ENCODE results near the gene CCT6A. TPM values are rescaled to one million over a fixed set of nuclear protein-coding genes. Genes with fewer than 3 reads are reported as not detected.
A peak's percentile ranks its signal among the peaks of the same experiment; 100 is the strongest.
"Not testable (repeated sequence)": the region's sequence is repeated elsewhere in the genome, so short reads cannot be mapped to it uniquely, and the experiment has no call there.

CCT6A gene
- total and polyA plus RNA-seq, 5 donors from 2014 or later: 42.0 to 96.2 (median 89.2) TPM

GRCh38 chr7:56026538-56026937 is 25.0 kb upstream of the CCT6A start:
- no peaks in the 10 kb centered on the region for H3K9me3 ChIP-seq (ENCODE audit: control insufficient read depth in 2 of 2, low read length in 2 of 2)
- H3K36me3 ChIP-seq (ENCODE audit: control insufficient read depth, insufficient read depth, low read length): no peaks in the 10 kb centered on the region
- Mint-ChIP-seq H3K9me3 (no peaks in the 10 kb centered on the region), H3K4me1 (peaks cover 0 to 4% (median 0%) of the 10 kb centered on the region in 4 donors), H3K36me3 (peaks cover 4% of the 10 kb centered on the region), H3K4me3 (no peak overlapping the region), H3K27me3 (no peaks in the 10 kb centered on the region), H3K27ac (peak overlapping the region in 1 of 3 donors; percentile 20)
- no peak for ATAC-seq (ENCODE audit: low read depth in 2 of 2)
- no peak overlapping the region for H3K27ac ChIP-seq (ENCODE audit: insufficient read depth, low read length, poor library complexity, severe bottlenecking)
- H3K27me3 ChIP-seq (ENCODE audit: control insufficient read depth, insufficient read depth, low read length): no peaks in the 10 kb centered on the region
- no peak overlapping the region for H3K4me3 ChIP-seq (ENCODE audit: low read depth, low read length)
- DNase-seq: no peak
- no peaks in the 10 kb centered on the region for H3K4me1 ChIP-seq (ENCODE audit: control insufficient read depth, insufficient read depth, low read length, poor library complexity, severe bottlenecking)

- ATAC-seq (ENCODE audit: low read depth in 2 of 2) (no peak), DNase-seq (no peak)
- peak overlapping the region in 1 of 3 donors; percentile 56 for H3K27ac Mint-ChIP-seq
- no peaks in the 10 kb centered on the region for H3K27me3 ChIP-seq (ENCODE audit: control insufficient read depth, insufficient read depth, low read length)
- H3K9me3 ChIP-seq (ENCODE audit: control insufficient read depth in 2 of 2, low read length in 2 of 2): no peaks in the 10 kb centered on the region
- no peak overlapping the region for H3K27ac ChIP-seq (ENCODE audit: insufficient read depth, low read length, poor library complexity, severe bottlenecking)
- no peak overlapping the region for H3K4me3 ChIP-seq (ENCODE audit: low read depth, low read length)
- H3K4me1 Mint-ChIP-seq: peaks cover 6 to 11% (median 7%) of the 10 kb centered on the region in 4 donors
- H3K36me3 ChIP-seq (ENCODE audit: control insufficient read depth, insufficient read depth, low read length): no peaks in the 10 kb centered on the region
- peaks cover 4% of the 10 kb centered on the region for H3K36me3 Mint-ChIP-seq
- H3K4me3 Mint-ChIP-seq: no peak overlapping the region
- no peaks in the 10 kb centered on the region for H3K27me3 Mint-ChIP-seq
- H3K4me1 ChIP-seq (ENCODE audit: control insufficient read depth, insufficient read depth, low read length, poor library complexity, severe bottlenecking): peaks cover 8% of the 10 kb centered on the region
- no peaks in the 10 kb centered on the region for H3K9me3 Mint-ChIP-seq
These were observed 22.5 kb upstream of the CCT6A start for GRCh38 chr7:56028942-56029630.

GRCh38 chr7:56030340-56030739 is 21.2 kb upstream of the CCT6A start:
- Mint-ChIP-seq H3K4me3 (no peak overlapping the region), H3K27ac (no peak overlapping the region), H3K27me3 (no peaks in the 10 kb centered on the region), H3K9me3 (no peaks in the 10 kb centered on the region), H3K36me3 (peaks cover 4% of the 10 kb centered on the region), H3K4me1 (peaks cover 6 to 13% (median 9%) of the 10 kb centered on the region in 4 donors)
- no peak for ATAC-seq (ENCODE audit: low read depth in 2 of 2)
- no peak overlapping the region for H3K27ac ChIP-seq (ENCODE audit: insufficient read depth, low read length, poor library complexity, severe bottlenecking)
- H3K36me3 ChIP-seq (ENCODE audit: control insufficient read depth, insufficient read depth, low read length): no peaks in the 10 kb centered on the region
- no peak for DNase-seq
- H3K9me3 ChIP-seq (ENCODE audit: control insufficient read depth in 2 of 2, low read length in 2 of 2): no peaks in the 10 kb centered on the region
- no peak overlapping the region for H3K4me3 ChIP-seq (ENCODE audit: low read depth, low read length)
- H3K4me1 ChIP-seq (ENCODE audit: control insufficient read depth, insufficient read depth, low read length, poor library complexity, severe bottlenecking): peaks cover 8% of the 10 kb centered on the region
- no peaks in the 10 kb centered on the region for H3K27me3 ChIP-seq (ENCODE audit: control insufficient read depth, insufficient read depth, low read length)

- H3K4me1 Mint-ChIP-seq: peaks cover 6 to 13% (median 10%) of the 10 kb centered on the region in 4 donors
- H3K36me3 ChIP-seq (ENCODE audit: control insufficient read depth, insufficient read depth, low read length); H3K4me3 ChIP-seq (ENCODE audit: low read depth, low read length); H3K4me1 ChIP-seq (ENCODE audit: control insufficient read depth, insufficient read depth, low read length, poor library complexity, severe bottlenecking); H3K27me3 Mint-ChIP-seq; H3K27me3 ChIP-seq (ENCODE audit: control insufficient read depth, insufficient read depth, low read length); H3K9me3 Mint-ChIP-seq; DNase-seq; H3K9me3 ChIP-seq (ENCODE audit: control insufficient read depth in 2 of 2, low read length in 2 of 2); H3K36me3 Mint-ChIP-seq; H3K27ac ChIP-seq (ENCODE audit: insufficient read depth, low read length, poor library complexity, severe bottlenecking); ATAC-seq (ENCODE audit: low read depth in 2 of 2): not testable (repeated sequence)
- H3K27ac Mint-ChIP-seq: peak overlapping the region in 1 of 3 donors; percentile 44
- H3K4me3 Mint-ChIP-seq: peak overlapping the region in 1 of 4 donors; percentile 61
These were observed 20.0 kb upstream of the CCT6A start for GRCh38 chr7:56031556-56031955.

GRCh38 chr7:56032578-56032977 is 19.0 kb upstream of the CCT6A start:
- not testable (repeated sequence) for H3K27me3 Mint-ChIP-seq; H3K9me3 ChIP-seq (ENCODE audit: control insufficient read depth in 2 of 2, low read length in 2 of 2); H3K4me3 ChIP-seq (ENCODE audit: low read depth, low read length); H3K4me1 ChIP-seq (ENCODE audit: control insufficient read depth, insufficient read depth, low read length, poor library complexity, severe bottlenecking); ATAC-seq (ENCODE audit: low read depth in 2 of 2); H3K27ac Mint-ChIP-seq; H3K9me3 Mint-ChIP-seq; H3K27me3 ChIP-seq (ENCODE audit: control insufficient read depth, insufficient read depth, low read length); H3K27ac ChIP-seq (ENCODE audit: insufficient read depth, low read length, poor library complexity, severe bottlenecking); H3K36me3 ChIP-seq (ENCODE audit: control insufficient read depth, insufficient read depth, low read length); DNase-seq; H3K36me3 Mint-ChIP-seq
- Mint-ChIP-seq H3K4me1 (peaks cover 6 to 13% (median 10%) of the 10 kb centered on the region in 4 donors), H3K4me3 (peak overlapping the region in 3 of 4 donors; percentile 13 to 61 (median 15))

GRCh38 chr7:56033671-56034432 is 17.7 kb upstream of the CCT6A start:
- Mint-ChIP-seq H3K9me3 (no peaks in the 10 kb centered on the region), H3K27me3 (no peaks in the 10 kb centered on the region), H3K36me3 (no peaks in the 10 kb centered on the region), H3K4me3 (peak overlapping the region; percentile 86 to 96 (median 91)), H3K27ac (peak overlapping the region in 1 of 3 donors; percentile 18), H3K4me1 (peaks cover 6 to 13% (median 10%) of the 10 kb centered on the region in 4 donors)
- Histone ChIP-seq H3K4me3 (ENCODE audit: low read depth, low read length) (peak overlapping the region; percentile 77), H3K9me3 (ENCODE audit: control insufficient read depth in 2 of 2, low read length in 2 of 2) (no peaks in the 10 kb centered on the region), H3K4me1 (ENCODE audit: control insufficient read depth, insufficient read depth, low read length, poor library complexity, severe bottlenecking) (peaks cover 8% of the 10 kb centered on the region), H3K27ac (ENCODE audit: insufficient read depth, low read length, poor library complexity, severe bottlenecking) (peak overlapping the region; percentile 60), H3K36me3 (ENCODE audit: control insufficient read depth, insufficient read depth, low read length) (no peaks in the 10 kb centered on the region), H3K27me3 (ENCODE audit: control insufficient read depth, insufficient read depth, low read length) (no peaks in the 10 kb centered on the region)
- peak; percentile 64 to 84 (median 70) for DNase-seq
- peak; percentile 90 to 93 for ATAC-seq (ENCODE audit: low read depth in 2 of 2)

GRCh38 chr7:56040730-56041129 is 10.8 kb upstream of the CCT6A start:
- Mint-ChIP-seq H3K4me1 (no peaks in the 10 kb centered on the region), H3K27me3 (no peaks in the 10 kb centered on the region), H3K27ac (no peak overlapping the region), H3K9me3 (no peaks in the 10 kb centered on the region), H3K36me3 (no peaks in the 10 kb centered on the region), H3K4me3 (no peak overlapping the region)
- no peak for ATAC-seq (ENCODE audit: low read depth in 2 of 2)
- H3K27ac ChIP-seq (ENCODE audit: insufficient read depth, low read length, poor library complexity, severe bottlenecking): no peak overlapping the region
- H3K9me3 ChIP-seq (ENCODE audit: control insufficient read depth in 2 of 2, low read length in 2 of 2): no peaks in the 10 kb centered on the region
- DNase-seq: no peak
- no peaks in the 10 kb centered on the region for H3K36me3 ChIP-seq (ENCODE audit: control insufficient read depth, insufficient read depth, low read length)
- H3K4me1 ChIP-seq (ENCODE audit: control insufficient read depth, insufficient read depth, low read length, poor library complexity, severe bottlenecking): no peaks in the 10 kb centered on the region
- no peak overlapping the region for H3K4me3 ChIP-seq (ENCODE audit: low read depth, low read length)
- no peaks in the 10 kb centered on the region for H3K27me3 ChIP-seq (ENCODE audit: control insufficient read depth, insufficient read depth, low read length)

Measured in CD4-positive, CD25-positive, alpha-beta regulatory T cell (primary cell).